PC-3 (cell line): ENCODE data around the gene CORO2B. TPM values are rescaled to one million over a fixed set of nuclear protein-coding genes. Genes with fewer than 3 reads are reported as not detected.

Experiments
- ATAC-seq: fragments of 200-7000 bp; cut with Tn5 transposase; 2 replicates; pipeline ENCODE4 v1.9.1; 2020; ENCODE audit warnings: mild to moderate bottlenecking, moderate library complexity
- BruUV-seq: library from RNA; stranded (reverse); fragments of 400-500 nt; replicated peaks from 2 replicates; lab custom pipeline; 2021; lab: Mats Ljungman, UMichigan
- CTCF ChIA-PET: fragments of 300-600 bp; sonication (Branson Sonifier 250); formaldehyde crosslinking; loops from one replicate; lab custom pipeline; 2022; ENCODE audit warnings: antibody characterized with exemption; lab: Charles Lee
- POLR2A ChIA-PET: fragments of 300-600 bp; sonication (Branson Sonifier 250); formaldehyde crosslinking; loops from one replicate; lab custom pipeline; 2022; ENCODE audit warnings: antibody characterized with exemption; ENCODE audit not compliant: unreplicated experiment; lab: Charles Lee
- DNase-seq: peaks from one replicate; pipeline ENCODE4 v3.0.0-alpha.2; 2015
- H2AFZ ChIP-seq: fragments of 300-600 bp; sonication (generic); 2 replicates; pipeline ENCODE4 v1.6.0; 2016; ENCODE audit warnings: antibody characterized with exemption, low read length
- H3F3A ChIP-seq: fragments of 300-600 bp; sonication (generic); one replicate; pipeline ENCODE4 v1.6.0; 2017; ENCODE audit warnings: antibody characterized with exemption, low read length, control low read depth, mild to moderate bottlenecking; ENCODE audit not compliant: unreplicated experiment
- H3K27ac ChIP-seq: fragments of 300-600 bp; sonication (generic); 2 replicates; pipeline ENCODE4 v1.5.1; 2016; ENCODE audit warnings: mild to moderate bottlenecking, low read length
- H3K27me3 ChIP-seq: fragments of 300-600 bp; sonication (generic); 2 replicates; pipeline ENCODE4 v1.6.1; 2016; ENCODE audit warnings: low read length, mixed read lengths
- H3K36me3 ChIP-seq: fragments of 300-600 bp; sonication (generic); 2 replicates; pipeline ENCODE4 v1.6.1; 2016; ENCODE audit warnings: low read depth, mixed run types, low read length, mixed read lengths
- H3K4me1 ChIP-seq: fragments of 300-600 bp; sonication (generic); 2 replicates; pipeline ENCODE4 v1.5.1; 2016; ENCODE audit warnings: low read length; ENCODE audit not compliant: insufficient read depth
- H3K4me2 ChIP-seq: fragments of 300-600 bp; sonication (generic); 2 replicates; pipeline ENCODE4 v1.6.0; 2016; ENCODE audit warnings: low read length
- H3K4me3 ChIP-seq: fragments of 300-600 bp; sonication (generic); 2 replicates; pipeline ENCODE4 v1.5.1; 2016; ENCODE audit warnings: mild to moderate bottlenecking, low read length, mixed read lengths
- H3K79me2 ChIP-seq: fragments of 300-600 bp; sonication (generic); 2 replicates; pipeline ENCODE4 v1.6.1; 2017; ENCODE audit warnings: low read length, mixed read lengths
- H3K9ac ChIP-seq: fragments of 300-600 bp; sonication (generic); 2 replicates; pipeline ENCODE4 v1.6.0; 2016; ENCODE audit warnings: mild to moderate bottlenecking, low read length
- H3K9me2 ChIP-seq: fragments of 300-600 bp; sonication (generic); replicated peaks from 2 replicates; pipeline ENCODE4 v1.6.1; 2016; ENCODE audit warnings: mixed run types, low read length, mixed read lengths
- H3K9me3 ChIP-seq: fragments of 300-600 bp; sonication (generic); 2 replicates; pipeline ENCODE4 v1.6.1; 2016; ENCODE audit warnings: low read length, mixed read lengths
- H4K20me1 ChIP-seq: fragments of 300-600 bp; sonication (generic); 2 replicates; pipeline ENCODE4 v1.6.1; 2016; ENCODE audit warnings: low read length, mixed read lengths
- EZH2 ChIP-seq: fragments of 300-600 bp; sonication (generic); IDR thresholded peaks from one replicate; pipeline ENCODE4 v1.6.1; 2017; ENCODE audit warnings: antibody characterized with exemption, mild to moderate bottlenecking, low read length; ENCODE audit not compliant: unreplicated experiment
- EZH2phosphoT487 ChIP-seq: fragments of 300-600 bp; sonication (generic); IDR thresholded peaks from 2 replicates; pipeline ENCODE4 v1.6.1; 2018; ENCODE audit warnings: mild to moderate bottlenecking, antibody characterized with exemption, low read length, borderline replicate concordance
- intact Hi-C: fragments of 100-400 bp; cut with micrococcal nuclease; formaldehyde crosslinking; loops from 2 replicates; pipeline ENCODE4 v1.9.0; 2023
- total RNA-seq: library from RNA; depleted of rRNA; stranded (reverse); fragments of >200 nt; gene quantifications from 2 replicates; pipeline ENCODE4 v1.2.3, GENCODE V29; 2014
- TF ChIP-seq, protein P1 (sequence below): fragments of 300-600 bp; sonication (generic); conservative IDR thresholded peaks from 2 replicates; pipeline ENCODE4 v1.5.1; 2017; ENCODE audit warnings: antibody characterized with exemption, low read depth, mild to moderate bottlenecking, low read length

CORO2B gene
- total RNA-seq, 1 experiment from 2014 or later = 0.66 TPM

DNA sequence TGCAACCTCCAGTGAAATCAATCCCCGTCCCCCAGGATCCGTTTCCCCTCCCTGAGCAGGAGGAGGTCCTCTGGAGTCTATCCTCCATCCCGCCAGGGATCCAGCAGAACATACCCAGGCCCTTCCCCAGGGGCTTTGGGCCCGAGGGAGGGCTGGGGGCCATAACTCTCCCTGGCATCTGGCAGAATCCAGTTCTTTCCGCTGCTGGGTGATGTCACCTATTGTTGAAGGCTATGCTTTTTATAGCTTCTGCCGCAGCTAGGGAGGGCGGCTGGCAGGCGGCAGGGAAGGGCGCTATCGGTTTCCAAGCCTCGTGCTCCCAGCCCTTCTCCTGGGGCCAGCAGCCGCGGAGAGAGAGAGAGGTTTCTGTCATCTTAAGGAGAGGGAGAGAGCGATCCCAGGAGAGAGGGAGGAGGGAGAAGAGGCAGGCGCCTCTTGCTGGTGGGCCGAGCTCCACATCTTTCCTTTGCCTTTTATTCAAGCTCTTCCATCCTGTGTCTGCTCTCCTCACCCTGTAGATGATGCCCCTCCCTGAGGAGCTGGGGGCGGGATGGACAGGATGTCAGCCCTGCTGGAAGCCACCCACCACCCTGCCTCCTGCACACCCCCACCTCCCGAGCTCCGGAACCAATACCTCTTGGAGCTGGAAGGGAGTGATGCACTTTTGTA is 121.8 kb downstream of the CORO2B start:
- Histone ChIP-seq H3K27me3 (no peaks in the 10 kb centered on the region), H3F3A (no peaks in the 10 kb centered on the region), H3K27ac (no peak overlapping the region), H3K9me3 (no peaks in the 10 kb centered on the region), H3K36me3 (no peaks in the 10 kb centered on the region), H3K9ac (no peak overlapping the region), H3K4me2 (no peak overlapping the region), H3K4me1 (no peaks in the 10 kb centered on the region), H3K79me2 (no peaks in the 10 kb centered on the region), H2AFZ (no peak overlapping the region), H3K9me2 (no peaks in the 10 kb centered on the region), H4K20me1 (no peaks in the 10 kb centered on the region), H3K4me3 (no peak overlapping the region)
- TF ChIP-seq EZH2phosphoT487 (no peak), EZH2 (no peak)
- TF ChIP-seq, protein P1, sequence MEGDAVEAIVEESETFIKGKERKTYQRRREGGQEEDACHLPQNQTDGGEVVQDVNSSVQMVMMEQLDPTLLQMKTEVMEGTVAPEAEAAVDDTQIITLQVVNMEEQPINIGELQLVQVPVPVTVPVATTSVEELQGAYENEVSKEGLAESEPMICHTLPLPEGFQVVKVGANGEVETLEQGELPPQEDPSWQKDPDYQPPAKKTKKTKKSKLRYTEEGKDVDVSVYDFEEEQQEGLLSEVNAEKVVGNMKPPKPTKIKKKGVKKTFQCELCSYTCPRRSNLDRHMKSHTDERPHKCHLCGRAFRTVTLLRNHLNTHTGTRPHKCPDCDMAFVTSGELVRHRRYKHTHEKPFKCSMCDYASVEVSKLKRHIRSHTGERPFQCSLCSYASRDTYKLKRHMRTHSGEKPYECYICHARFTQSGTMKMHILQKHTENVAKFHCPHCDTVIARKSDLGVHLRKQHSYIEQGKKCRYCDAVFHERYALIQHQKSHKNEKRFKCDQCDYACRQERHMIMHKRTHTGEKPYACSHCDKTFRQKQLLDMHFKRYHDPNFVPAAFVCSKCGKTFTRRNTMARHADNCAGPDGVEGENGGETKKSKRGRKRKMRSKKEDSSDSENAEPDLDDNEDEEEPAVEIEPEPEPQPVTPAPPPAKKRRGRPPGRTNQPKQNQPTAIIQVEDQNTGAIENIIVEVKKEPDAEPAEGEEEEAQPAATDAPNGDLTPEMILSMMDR = no peak
- intact Hi-C loops = no loop called here
- DNase-seq = no peak
- no TSS peak for BruUV-seq
- ATAC-seq = no peak
- CTCF ChIA-PET = no interaction called here
- POLR2A ChIA-PET = no interaction called here

GRCh38 chr15:68701886-68702285 is 123.1 kb downstream of the CORO2B start:
- intact Hi-C loops = no loop called here
- Histone ChIP-seq H3K4me2 (no peak overlapping the region), H3K9me3 (no peaks in the 10 kb centered on the region), H2AFZ (no peak overlapping the region), H3K27ac (no peak overlapping the region), H3K9me2 (no peaks in the 10 kb centered on the region), H3K36me3 (no peaks in the 10 kb centered on the region), H4K20me1 (no peaks in the 10 kb centered on the region), H3K9ac (no peak overlapping the region), H3K4me1 (no peaks in the 10 kb centered on the region), H3K4me3 (no peak overlapping the region), H3K27me3 (no peaks in the 10 kb centered on the region), H3F3A (no peaks in the 10 kb centered on the region), H3K79me2 (no peaks in the 10 kb centered on the region)
- BruUV-seq = no TSS peak
- no peak for TF ChIP-seq EZH2phosphoT487
- TF ChIP-seq, protein P1 = no peak
- no peak for TF ChIP-seq EZH2
- DNase-seq = no peak
- no peak for ATAC-seq
- POLR2A ChIA-PET = no interaction called here
- CTCF ChIA-PET = no interaction called here

- H3K9me2 ChIP-seq = no peaks in the 10 kb centered on the region
- no peak overlapping the region for H3K4me3 ChIP-seq
- no peaks in the 10 kb centered on the region for H3K4me1 ChIP-seq
- BruUV-seq = no TSS peak
- H3K27ac ChIP-seq = no peak overlapping the region
- ChIA-PET POLR2A (no interaction called here), CTCF (no interaction called here)
- H2AFZ ChIP-seq = no peak overlapping the region
- no peak for TF ChIP-seq EZH2phosphoT487
- TF ChIP-seq, protein P1 = no peak
- no peak for TF ChIP-seq EZH2
- H4K20me1 ChIP-seq = no peaks in the 10 kb centered on the region
- no peaks in the 10 kb centered on the region for H3K9me3 ChIP-seq
- H3F3A ChIP-seq = no peaks in the 10 kb centered on the region
- no peak overlapping the region for H3K9ac ChIP-seq
- H3K27me3 ChIP-seq = no peaks in the 10 kb centered on the region
- no peak for DNase-seq
- no peaks in the 10 kb centered on the region for H3K79me2 ChIP-seq
- no peak for ATAC-seq
- no peak overlapping the region for H3K4me2 ChIP-seq
- no peaks in the 10 kb centered on the region for H3K36me3 ChIP-seq
- intact Hi-C loops = no loop called here
Observed at GRCh38 chr15:68704496-68705021, 125.8 kb downstream of the CORO2B start.
